NCI-H2196 treated with DMSO at 0.1 percent for 48 hours (cell line): Measurements from ENCODE around the gene CTNNA1.
"Not testable (repeated sequence)": the region's sequence is repeated elsewhere in the genome, so short reads cannot be mapped to it uniquely, and the experiment has no call there.

ENCODE experiments used
- DNase-seq: peaks from one replicate; lab custom pipeline; 2025; ENCODE audit not compliant: unreplicated experiment; lab: John Stamatoyannopoulos, UW

Gene CTNNA1

GRCh38 chr5:138807182-138807581, 54.0 kb downstream of the CTNNA1 start:
- DNase-seq: no peak

DNA sequence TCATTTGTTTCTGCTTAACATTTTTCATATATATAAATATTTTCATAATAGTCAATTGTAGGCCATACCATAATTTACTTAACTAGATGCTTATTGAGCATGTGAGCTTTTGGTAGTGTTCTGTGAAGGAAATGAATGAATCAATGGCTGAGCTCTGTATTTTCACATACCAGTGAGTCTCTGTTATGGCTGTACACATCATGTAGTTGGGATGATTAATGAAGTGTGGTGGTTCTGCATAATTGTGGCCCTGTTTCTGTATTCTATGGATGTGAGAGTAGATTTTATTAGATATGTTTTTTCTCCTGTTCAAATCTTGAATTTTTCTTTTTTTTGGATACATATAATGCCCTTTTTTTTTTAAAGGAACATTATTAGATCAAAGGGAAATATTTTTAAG, 56.2 kb downstream of the CTNNA1 start:
- DNase-seq: no peak

- not testable (repeated sequence) for DNase-seq
These were observed 57.6 kb downstream of the CTNNA1 start for GRCh38 chr5:138810861-138811260.

DNA sequence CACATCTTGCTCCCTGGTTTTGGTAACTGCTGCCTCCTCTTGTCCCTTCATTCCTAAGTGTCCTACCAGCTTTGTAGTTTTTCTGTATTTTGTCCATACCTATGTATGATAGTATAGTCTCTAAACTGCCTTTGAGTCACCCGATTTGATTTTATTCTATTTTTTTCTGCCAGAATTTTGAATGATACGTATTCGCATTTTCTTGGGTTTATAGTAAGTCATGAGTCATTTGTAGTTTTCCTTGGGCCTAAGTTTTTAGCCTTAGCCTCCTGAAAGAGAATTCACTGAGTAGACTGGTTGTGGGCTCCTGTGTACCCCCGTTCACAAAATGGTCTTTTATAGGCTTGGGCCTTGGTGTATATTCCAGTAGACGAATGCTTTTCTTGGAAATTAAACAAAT, 62.3 kb downstream of the CTNNA1 start:
- no peak for DNase-seq

DNA sequence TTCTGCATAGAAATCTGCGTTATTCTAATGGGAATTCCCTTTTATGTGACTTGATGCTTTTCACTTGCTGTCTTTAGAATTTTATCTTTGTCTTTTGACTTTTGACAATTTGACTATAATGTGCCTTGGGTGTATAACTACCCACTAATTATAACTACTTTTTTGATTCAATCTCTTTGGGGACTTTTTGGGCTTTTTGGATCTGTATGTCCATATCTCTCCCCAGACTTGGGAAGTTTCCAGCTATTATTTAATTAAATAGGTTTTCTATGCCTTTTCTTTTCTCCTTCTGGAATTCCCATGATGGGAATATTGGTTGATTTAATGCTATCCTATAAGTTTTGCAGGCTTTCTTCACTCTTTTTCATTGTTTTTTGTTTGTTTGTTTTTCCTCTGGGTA, 64.0 kb downstream of the CTNNA1 start:
- no peak for DNase-seq

- DNase-seq: no peak
These were observed 65.9 kb downstream of the CTNNA1 start for GRCh38 chr5:138819081-138819480.

DNA sequence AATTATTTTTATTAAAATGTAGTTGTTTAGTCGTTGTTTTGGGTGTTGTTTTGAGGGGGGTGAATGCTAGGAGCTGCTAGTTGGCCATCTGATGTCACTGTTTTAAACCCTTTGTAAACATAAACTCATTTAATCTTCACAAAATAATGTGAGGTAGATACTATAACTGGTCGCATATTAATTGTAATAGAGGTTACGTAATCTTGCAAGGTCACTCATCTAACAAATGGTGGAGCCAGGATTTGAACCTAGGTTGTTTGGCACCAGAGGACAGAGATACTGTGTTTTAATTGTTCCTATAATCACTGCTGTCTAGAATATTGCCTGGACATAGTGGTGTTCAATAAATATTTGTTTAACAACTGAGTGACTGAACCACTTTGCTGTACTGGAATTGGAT, 67.5 kb downstream of the CTNNA1 start:
- DNase-seq: no peak

- DNase-seq: no peak
These were observed 71.3 kb downstream of the CTNNA1 start for GRCh38 chr5:138824516-138824915.

DNA sequence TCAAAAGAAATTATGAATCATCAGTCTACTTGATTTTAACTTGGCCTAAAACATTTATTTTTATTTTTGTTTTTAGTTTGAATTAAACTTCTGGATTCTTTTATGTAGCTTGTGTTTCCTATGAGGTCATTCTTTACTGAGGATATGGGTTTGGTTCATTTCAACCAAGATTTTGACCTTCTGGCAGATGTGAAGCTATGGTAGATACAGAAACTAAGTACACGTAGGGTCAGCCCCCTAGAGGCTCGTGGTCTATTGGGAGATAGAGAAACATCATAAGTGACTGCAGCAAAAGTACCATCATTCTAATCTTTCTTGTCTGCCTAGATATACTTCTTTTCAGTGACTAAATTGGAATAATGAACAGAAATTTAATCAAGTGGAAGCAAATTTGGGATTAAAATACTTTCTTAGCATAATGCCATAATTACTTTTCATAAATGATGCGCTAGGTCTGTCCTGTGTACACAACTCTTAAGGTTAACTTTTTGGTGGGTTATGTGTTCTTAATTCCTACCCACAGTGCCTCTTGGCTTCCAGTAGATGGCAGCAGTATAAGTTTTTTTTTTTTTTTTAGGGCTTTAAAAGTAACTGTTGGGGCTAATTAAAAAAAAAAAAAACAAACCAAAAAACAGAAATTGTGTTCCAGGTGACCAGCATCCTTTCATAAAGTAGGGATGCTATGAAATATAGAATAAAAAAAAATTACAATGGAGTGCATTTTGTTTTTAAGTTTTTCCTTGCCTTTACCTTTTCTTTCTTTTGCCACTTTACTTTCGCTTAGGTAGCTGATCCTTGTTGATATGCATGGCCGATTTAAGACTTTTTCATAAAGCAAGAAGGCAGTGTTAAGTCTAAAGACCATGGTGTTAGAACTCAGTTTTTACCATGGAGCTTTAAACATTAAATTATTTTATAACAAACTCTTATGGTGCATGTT, 72.0 kb downstream of the CTNNA1 start:
- no peak for DNase-seq

- no peak for DNase-seq
These were observed 75.3 kb downstream of the CTNNA1 start for GRCh38 chr5:138828556-138828955.

DNA sequence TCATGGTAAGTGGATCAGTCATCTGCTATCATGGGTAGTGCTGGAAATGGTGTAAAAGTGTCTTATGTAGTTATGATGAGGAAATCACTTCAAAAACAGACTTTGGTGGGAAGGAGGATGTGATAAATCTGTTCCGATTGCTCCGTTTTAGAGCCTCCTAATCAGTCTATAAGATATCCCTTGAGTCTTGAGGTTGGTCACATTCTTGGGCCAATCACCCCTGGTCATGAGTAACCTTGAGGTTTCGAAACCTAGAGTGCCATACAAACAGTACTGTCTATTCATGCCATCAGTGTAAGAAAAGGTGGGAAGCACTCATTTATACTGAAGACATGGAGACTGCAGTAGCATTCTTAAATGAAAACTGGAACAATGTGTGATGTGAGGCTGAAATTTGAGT, 76.1 kb downstream of the CTNNA1 start:
- no peak for DNase-seq

- DNase-seq: no peak
These were observed 78.5 kb downstream of the CTNNA1 start for GRCh38 chr5:138831703-138832102.

DNA sequence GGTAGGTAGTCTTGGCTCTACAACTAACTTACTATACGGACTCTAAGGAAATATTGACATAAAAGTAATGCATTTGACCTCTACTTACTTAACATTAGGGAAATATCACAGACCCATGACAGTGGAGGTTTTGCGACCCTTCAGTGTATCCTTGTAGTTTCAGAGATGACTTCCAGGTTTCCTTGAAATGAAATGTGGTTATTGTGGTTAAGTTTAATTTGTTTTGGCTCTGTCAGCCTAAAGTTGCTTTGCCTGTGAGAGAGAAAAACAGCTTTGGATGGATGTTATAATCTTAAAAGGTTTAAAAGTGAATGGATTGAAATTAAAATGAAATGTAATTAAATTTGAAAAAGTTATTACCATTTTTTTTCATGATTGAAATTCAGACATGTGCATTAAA, 79.0 kb downstream of the CTNNA1 start:
- DNase-seq: no peak

GRCh38 chr5:138833080-138833479, 79.9 kb downstream of the CTNNA1 start:
- DNase-seq: no peak

GRCh38 chr5:138833726-138834480, 80.7 kb downstream of the CTNNA1 start:
- DNase-seq: no peak

DNA sequence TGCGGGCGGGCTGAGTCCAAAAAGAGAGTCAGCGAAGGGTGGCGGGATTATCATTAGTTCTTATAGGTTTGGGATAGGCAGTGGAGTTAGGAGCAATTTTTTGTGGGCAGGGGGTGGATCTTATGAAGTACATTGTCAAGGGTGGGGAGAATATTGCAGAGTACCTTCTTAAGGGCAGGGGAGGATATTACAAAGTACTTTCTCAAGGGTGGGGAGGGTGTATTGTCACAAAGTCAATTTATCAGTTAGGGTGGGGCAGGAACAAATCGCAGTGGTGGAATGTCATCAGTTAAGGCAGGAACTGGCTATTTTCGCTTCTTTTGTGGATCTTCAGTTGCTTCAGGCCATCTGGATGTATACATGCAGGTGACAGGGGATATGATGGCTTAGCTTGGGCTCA, 81.6 kb downstream of the CTNNA1 start:
- DNase-seq: not testable (repeated sequence)

DNA sequence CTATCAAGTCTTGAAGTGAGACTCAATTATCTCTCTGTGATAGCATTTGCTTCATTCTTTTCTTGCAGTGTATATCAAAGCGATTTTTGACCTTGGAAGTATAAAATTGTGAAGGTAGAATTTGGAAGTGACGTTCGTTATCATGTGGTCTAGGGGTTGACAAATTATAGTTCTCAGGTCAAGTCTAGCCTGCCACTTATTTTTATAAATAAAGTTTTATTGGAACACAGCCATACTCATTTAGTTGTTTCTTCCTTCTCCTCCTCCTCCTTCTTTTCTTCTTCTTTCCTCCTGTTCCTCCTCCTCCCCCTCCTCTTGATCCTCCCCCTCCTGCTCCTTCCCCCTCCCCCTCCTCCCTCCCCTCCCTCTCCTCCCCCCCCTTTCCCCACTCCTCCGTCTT, 83.9 kb downstream of the CTNNA1 start:
- no peak for DNase-seq

- DNase-seq: no peak
These were observed 86.9 kb downstream of the CTNNA1 start for GRCh38 chr5:138840103-138840502.

DNA sequence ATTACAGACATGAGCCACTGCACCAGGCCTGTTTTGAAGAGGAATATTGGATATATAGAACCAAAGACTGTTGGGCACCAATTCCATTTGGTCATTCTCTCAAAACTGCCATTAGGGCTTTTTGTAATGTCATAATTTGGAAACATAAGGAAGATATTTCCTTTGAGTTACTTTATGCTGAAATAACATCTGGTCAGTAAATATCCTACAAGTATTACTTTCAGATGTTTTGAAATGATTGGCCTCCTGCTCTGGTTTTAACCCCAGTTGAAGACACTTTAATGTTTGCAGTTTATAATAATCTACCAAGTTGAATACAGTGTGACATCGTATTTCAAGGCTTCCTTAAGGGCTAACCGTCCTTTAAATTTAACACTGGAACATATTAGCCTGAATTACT, 88.3 kb downstream of the CTNNA1 start:
- no peak for DNase-seq

DNA sequence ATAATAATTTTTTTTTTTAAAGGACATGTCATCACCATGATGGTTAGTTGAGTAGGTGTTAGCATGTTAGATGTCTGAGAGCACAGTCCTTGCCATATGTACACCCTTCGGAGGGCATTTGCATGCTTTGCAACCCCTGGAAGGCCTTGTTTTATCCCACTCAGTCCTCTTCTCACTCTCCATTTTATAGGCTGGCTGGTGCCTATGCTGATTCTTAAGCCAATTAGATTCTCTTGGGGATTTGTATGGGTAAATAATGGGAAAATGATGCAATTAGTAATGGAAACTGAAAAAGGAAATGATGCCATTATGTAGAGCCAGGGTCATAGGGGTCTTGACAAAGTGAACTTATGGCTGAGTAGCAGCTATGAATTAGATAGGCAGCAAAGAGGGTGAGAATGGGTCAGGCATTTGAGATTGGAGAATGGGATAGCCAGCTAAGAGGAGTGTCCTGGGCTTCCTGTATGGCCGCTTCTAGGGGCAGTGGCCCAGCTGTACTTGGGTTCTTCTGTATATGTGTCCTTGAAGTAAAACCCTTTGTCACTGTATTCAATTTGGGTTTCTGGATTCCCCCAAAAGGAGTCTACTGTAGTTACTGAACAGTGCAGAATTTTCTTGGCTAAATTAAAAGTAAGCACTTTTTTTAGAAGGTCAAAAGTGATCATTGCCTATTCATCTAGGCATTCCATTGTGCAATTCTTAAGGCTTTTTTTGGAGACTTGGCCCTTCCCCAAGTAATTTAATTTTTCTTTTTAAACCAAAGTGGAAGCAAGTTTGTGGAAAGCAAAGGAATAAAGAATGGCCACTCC, 90.3 kb downstream of the CTNNA1 start:
- no peak for DNase-seq

- no peak for DNase-seq
These were observed 90.9 kb downstream of the CTNNA1 start for GRCh38 chr5:138844125-138844461.
